ENCODE results near the gene RASSF4.

RASSF4 gene

GRCh38 chr10:44947371-44948152, 12.0 kb upstream of the RASSF4 start:
- no peak for DNase-seq (ENCODE audit: low read depth in 3 of 3)

- DNase-seq (ENCODE audit: low read depth in 3 of 3): no peak
Observed at GRCh38 chr10:44948642-44949041, 11.0 kb upstream of the RASSF4 start.

GRCh38 chr10:44949127-44949802, 10.3 kb upstream of the RASSF4 start:
- DNase-seq (ENCODE audit: low read depth in 3 of 3): no peak

GRCh38 chr10:44949915-44950314, 9.7 kb upstream of the RASSF4 start:
- DNase-seq (ENCODE audit: low read depth in 3 of 3): no peak

- no peak for DNase-seq (ENCODE audit: low read depth in 3 of 3)
Observed at GRCh38 chr10:44950326-44951225, 9.0 kb upstream of the RASSF4 start.

GRCh38 chr10:44951576-44952226, 7.9 kb upstream of the RASSF4 start:
- no peak for DNase-seq (ENCODE audit: low read depth in 3 of 3)

GRCh38 chr10:44952779-44953231, 6.8 kb upstream of the RASSF4 start:
- DNase-seq (ENCODE audit: low read depth in 3 of 3): no peak

- no peak for DNase-seq (ENCODE audit: low read depth in 3 of 3)
Observed at GRCh38 chr10:44954042-44954441, 5.6 kb upstream of the RASSF4 start.

- no peak for DNase-seq (ENCODE audit: low read depth in 3 of 3)
Observed at GRCh38 chr10:44954962-44955361, 4.6 kb upstream of the RASSF4 start.

- DNase-seq (ENCODE audit: low read depth in 3 of 3): no peak
Observed at GRCh38 chr10:44955413-44956070, 4.1 kb upstream of the RASSF4 start.

GRCh38 chr10:44956226-44956625, 3.4 kb upstream of the RASSF4 start:
- no peak for DNase-seq (ENCODE audit: low read depth in 3 of 3)

GRCh38 chr10:44956717-44957706, 2.6 kb upstream of the RASSF4 start:
- DNase-seq (ENCODE audit: low read depth in 3 of 3): no peak

- DNase-seq (ENCODE audit: low read depth in 3 of 3): no peak
Observed at GRCh38 chr10:44958196-44958897, 1.3 kb upstream of the RASSF4 start.

- no peak for DNase-seq (ENCODE audit: low read depth in 3 of 3)
Observed at GRCh38 chr10:44958898-44959246, 730 bp upstream of the RASSF4 start.

GRCh38 chr10:44960088-44960460, 472 bp downstream of the RASSF4 start:
- DNase-seq (ENCODE audit: low read depth in 3 of 3): no peak

- DNase-seq (ENCODE audit: low read depth in 3 of 3): no peak
Observed at GRCh38 chr10:44960482-44961229, 1.1 kb downstream of the RASSF4 start.

- DNase-seq (ENCODE audit: low read depth in 3 of 3): no peak
Observed at GRCh38 chr10:44961230-44961571, 1.6 kb downstream of the RASSF4 start.

- DNase-seq (ENCODE audit: low read depth in 3 of 3): no peak
Observed at GRCh38 chr10:44961931-44962750, 2.5 kb downstream of the RASSF4 start.
